ENCODE data around the gene CA12. TPM values are rescaled to one million over a fixed set of nuclear protein-coding genes. Genes with fewer than 3 reads are reported as not detected.

Gene CA12
- total and polyA plus RNA-seq, 9 of the 15 experiments (the other 6 are each of a cell fraction or from before 2014, with no cell fraction given), result 0.01 to 0.78 (median 0.15) TPM; not detected in 1

DNA sequence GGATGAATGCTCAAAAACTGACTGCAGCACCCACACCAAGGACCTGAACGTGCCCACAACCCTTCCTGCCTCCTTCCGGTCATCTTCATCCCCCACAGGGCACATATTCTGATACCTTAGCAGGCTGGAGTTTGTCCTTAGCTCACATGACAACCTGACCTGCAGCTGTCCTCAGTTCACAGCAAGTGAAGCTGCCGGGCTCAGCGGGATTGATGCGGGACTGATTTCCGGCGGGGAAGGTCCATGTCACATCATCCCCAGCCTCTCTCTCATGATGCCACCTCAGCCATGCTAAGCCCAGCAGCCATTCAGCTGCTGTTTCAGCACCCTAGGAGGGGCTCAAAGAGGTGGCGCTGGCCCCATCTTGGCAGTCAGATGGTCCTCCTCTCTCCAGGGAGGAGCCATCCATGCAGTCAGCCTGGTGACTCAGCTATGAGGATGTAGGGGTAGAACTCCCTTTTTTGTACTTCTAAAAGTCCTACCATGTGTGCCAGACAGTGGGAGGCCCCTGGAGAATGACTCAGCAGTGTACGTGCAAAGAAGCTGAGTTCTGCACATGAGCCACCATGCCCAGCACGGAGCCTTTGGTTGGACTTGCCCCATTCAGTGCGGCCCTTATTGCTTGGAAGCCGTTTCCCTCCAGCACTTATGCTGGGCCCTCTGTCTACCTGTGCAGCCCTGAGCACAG, 9.5 kb downstream of the CA12 start (continued):
- TF ChIP-seq ZNF584 (CRISPR knock-in tag; IDR thresholded peaks at IDR 0.05; ENCODE audit: low read depth) (0 out of 2 replicates have a peak, but pooled peaks have one; percentile 46), MAFG (tag; conservative IDR thresholded peaks at IDR 0.05) (peak; percentile 91), PRDM10 (IDR thresholded peaks at IDR 0.05; ENCODE audit: partially characterized antibody) (peak; percentile 49), BACH1 (tag; IDR thresholded peaks at IDR 0.05) (peak; percentile 71; the same call in 1 of the 2 replicates), ZNF263 (CRISPR knock-in tag; IDR thresholded peaks at IDR 0.05; ENCODE audit: borderline replicate concordance) (peak; percentile 83; the same call in 1 of the 2 replicates), ATF7 (IDR thresholded peaks at IDR 0.05) (0 out of 2 replicates have a peak, but pooled peaks have one; percentile 10), CREB1 (IDR thresholded peaks at IDR 0.05) (no peak), CREB1 (CRISPR knock-in tag; IDR thresholded peaks at IDR 0.05) (0 out of 2 replicates have a peak, but pooled peaks have one; percentile 37), SMARCA4 (IDR thresholded peaks at IDR 0.05) (peak; percentile 51; the same call in 1 of the 2 replicates), ARID3A (IDR thresholded peaks at IDR 0.05; ENCODE audit: borderline replicate concordance, low read depth, low read length) (no peak), ELF4 (CRISPR knock-in tag; IDR thresholded peaks at IDR 0.05) (no peak), CCAR2 (IDR thresholded peaks at IDR 0.05; ENCODE audit: low read depth, low read length) (no peak), ARID1B (IDR thresholded peaks at IDR 0.05) (peak; percentile 32; the same call in 1 of the 2 replicates), MYNN (IDR thresholded peaks at IDR 0.05) (peak; percentile 62), MYNN (CRISPR knock-in tag; IDR thresholded peaks at IDR 0.05) (no peak), NFE2 (IDR thresholded peaks at IDR 0.05; ENCODE audit: low read depth) (peak; percentile 94), C11orf30 (IDR thresholded peaks at IDR 0.05; ENCODE audit: low read depth) (peak; percentile 89)
- TF ChIP-seq, protein P1, sequence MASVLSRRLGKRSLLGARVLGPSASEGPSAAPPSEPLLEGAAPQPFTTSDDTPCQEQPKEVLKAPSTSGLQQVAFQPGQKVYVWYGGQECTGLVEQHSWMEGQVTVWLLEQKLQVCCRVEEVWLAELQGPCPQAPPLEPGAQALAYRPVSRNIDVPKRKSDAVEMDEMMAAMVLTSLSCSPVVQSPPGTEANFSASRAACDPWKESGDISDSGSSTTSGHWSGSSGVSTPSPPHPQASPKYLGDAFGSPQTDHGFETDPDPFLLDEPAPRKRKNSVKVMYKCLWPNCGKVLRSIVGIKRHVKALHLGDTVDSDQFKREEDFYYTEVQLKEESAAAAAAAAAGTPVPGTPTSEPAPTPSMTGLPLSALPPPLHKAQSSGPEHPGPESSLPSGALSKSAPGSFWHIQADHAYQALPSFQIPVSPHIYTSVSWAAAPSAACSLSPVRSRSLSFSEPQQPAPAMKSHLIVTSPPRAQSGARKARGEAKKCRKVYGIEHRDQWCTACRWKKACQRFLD (CRISPR knock-in tag; IDR thresholded peaks at IDR 0.05), result peak; percentile 21; the same call in 1 of the 2 replicates
